ENCODE results near the gene CMTM7.

CMTM7 gene

GRCh38 chr3:32492684-32493436, 101.2 kb downstream of the CMTM7 start:
- DNase-seq (ENCODE audit: low read depth) = no peak

GRCh38 chr3:32493437-32494414, 102.1 kb downstream of the CMTM7 start:
- no peak for DNase-seq (ENCODE audit: low read depth)

- no peak for DNase-seq (ENCODE audit: low read depth)
These were observed 103.4 kb downstream of the CMTM7 start for GRCh38 chr3:32495085-32495484.

- no peak for DNase-seq (ENCODE audit: low read depth)
These were observed 104.0 kb downstream of the CMTM7 start for GRCh38 chr3:32495609-32496008.

GRCh38 chr3:32498252-32498651, 106.6 kb downstream of the CMTM7 start:
- DNase-seq (ENCODE audit: low read depth) = no peak

- DNase-seq (ENCODE audit: low read depth) = no peak
These were observed 107.3 kb downstream of the CMTM7 start for GRCh38 chr3:32498992-32499391.

GRCh38 chr3:32499585-32499984, 107.9 kb downstream of the CMTM7 start:
- no peak for DNase-seq (ENCODE audit: low read depth)

- DNase-seq (ENCODE audit: low read depth) = no peak
These were observed 108.6 kb downstream of the CMTM7 start for GRCh38 chr3:32500231-32500630.

GRCh38 chr3:32500880-32501782, 109.5 kb downstream of the CMTM7 start:
- no peak for DNase-seq (ENCODE audit: low read depth)

GRCh38 chr3:32501783-32502117, 110.1 kb downstream of the CMTM7 start:
- no peak for DNase-seq (ENCODE audit: low read depth)

GRCh38 chr3:32502118-32502945, 110.7 kb downstream of the CMTM7 start, which contains the start of gene CMTM6:
TSS of gene CMTM6 (minus strand) at chr3:32502852. CDS start at chr3:32502745, 107 bp downstream.
- peak; percentile 73 for DNase-seq (ENCODE audit: low read depth)

- no peak for DNase-seq (ENCODE audit: low read depth)
These were observed 111.3 kb downstream of the CMTM7 start for GRCh38 chr3:32502946-32503286.

All from fibroblast of gingiva (primary cell).